Transverse colon (tissue), 3 donors: ENCODE results near the gene STMN1.

Experiments
- EP300 ChIP-seq: sonication (generic); formaldehyde crosslinking; IDR thresholded peaks from one replicate; pipeline ENCODE4 v1.6.1; 2017; ENCODE audit warnings: antibody characterized with exemption, low read depth
- POLR2A ChIP-seq: fragments of 450-650 bp; IDR thresholded peaks from one replicate; pipeline ENCODE4 v1.6.1; 2016; ENCODE audit warnings: antibody characterized with exemption, mild to moderate bottlenecking, moderate library complexity
- TF ChIP-seq, protein P1 (sequence below), 5 experiments: fragments of 200-600 bp in 3 of 5; fragments of 450-650 bp in 2 of 5; sonication (generic) in 3 of 5; IDR thresholded peaks; 1 replicate in 2 of 5; 2 replicates in 3 of 5; pipeline ENCODE4 v1.5.1; 2016 to 2017; ENCODE audit warnings: antibody characterized with exemption in 5 of 5, inconsistent platforms in 3 of 5, mild to moderate bottlenecking in 2 of 5, moderate library complexity in 1 of 5

DNA sequence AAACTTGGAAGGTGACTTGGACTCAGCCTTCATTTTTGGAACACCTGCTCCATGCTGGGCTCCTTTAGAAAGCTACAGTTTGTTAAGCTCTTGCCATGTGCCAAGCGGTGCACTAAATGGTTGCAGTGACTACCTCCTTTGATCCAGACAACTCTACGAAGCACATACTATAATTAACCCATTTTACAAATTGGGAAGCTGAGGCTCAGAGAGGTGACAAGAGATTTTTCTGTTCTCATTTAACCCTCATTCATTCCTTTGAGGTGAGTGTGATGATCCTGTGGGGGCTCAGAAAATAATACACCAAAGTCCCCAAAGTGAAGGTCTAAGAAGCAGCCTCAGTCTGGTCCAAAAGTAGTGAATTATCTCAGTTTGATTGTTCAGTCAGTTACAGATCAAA is 29.1 kb downstream of the STMN1 start:
- no peak for TF ChIP-seq POLR2A
- TF ChIP-seq, protein P1, sequence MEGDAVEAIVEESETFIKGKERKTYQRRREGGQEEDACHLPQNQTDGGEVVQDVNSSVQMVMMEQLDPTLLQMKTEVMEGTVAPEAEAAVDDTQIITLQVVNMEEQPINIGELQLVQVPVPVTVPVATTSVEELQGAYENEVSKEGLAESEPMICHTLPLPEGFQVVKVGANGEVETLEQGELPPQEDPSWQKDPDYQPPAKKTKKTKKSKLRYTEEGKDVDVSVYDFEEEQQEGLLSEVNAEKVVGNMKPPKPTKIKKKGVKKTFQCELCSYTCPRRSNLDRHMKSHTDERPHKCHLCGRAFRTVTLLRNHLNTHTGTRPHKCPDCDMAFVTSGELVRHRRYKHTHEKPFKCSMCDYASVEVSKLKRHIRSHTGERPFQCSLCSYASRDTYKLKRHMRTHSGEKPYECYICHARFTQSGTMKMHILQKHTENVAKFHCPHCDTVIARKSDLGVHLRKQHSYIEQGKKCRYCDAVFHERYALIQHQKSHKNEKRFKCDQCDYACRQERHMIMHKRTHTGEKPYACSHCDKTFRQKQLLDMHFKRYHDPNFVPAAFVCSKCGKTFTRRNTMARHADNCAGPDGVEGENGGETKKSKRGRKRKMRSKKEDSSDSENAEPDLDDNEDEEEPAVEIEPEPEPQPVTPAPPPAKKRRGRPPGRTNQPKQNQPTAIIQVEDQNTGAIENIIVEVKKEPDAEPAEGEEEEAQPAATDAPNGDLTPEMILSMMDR (IDR thresholded peaks at IDR 0.05), result no peak
- TF ChIP-seq EP300, result no peak
